GM21619 (cell line): ENCODE measurements around the gene KCNE4.
"Not testable (repeated sequence)": the region's sequence is repeated elsewhere in the genome, so short reads cannot be mapped to it uniquely, and the experiment has no call there.

ENCODE experiments used
- ATAC-seq: cut with Tn5 transposase; IDR thresholded peaks from one replicate; pipeline ENCODE4 v1.9.1; 2021; ENCODE audit not compliant: unreplicated experiment

KCNE4 gene

GRCh38 chr2:223056701-223057418, 4.9 kb downstream of the KCNE4 start:
- no peak for ATAC-seq

- no peak for ATAC-seq
Observed at GRCh38 chr2:223057569-223057968, 5.6 kb downstream of the KCNE4 start.

GRCh38 chr2:223058952-223059716, 7.1 kb downstream of the KCNE4 start:
- ATAC-seq = no peak

GRCh38 chr2:223060201-223060825, 8.3 kb downstream of the KCNE4 start:
- no peak for ATAC-seq

GRCh38 chr2:223062396-223062795, 10.4 kb downstream of the KCNE4 start:
- ATAC-seq = no peak

- ATAC-seq = no peak
Observed at GRCh38 chr2:223065107-223065506, 13.1 kb downstream of the KCNE4 start.

GRCh38 chr2:223066721-223067120, 14.7 kb downstream of the KCNE4 start:
- ATAC-seq = no peak

GRCh38 chr2:223068071-223068470, 16.1 kb downstream of the KCNE4 start:
- no peak for ATAC-seq

GRCh38 chr2:223069465-223069864, 17.5 kb downstream of the KCNE4 start:
- no peak for ATAC-seq

- ATAC-seq = no peak
Observed at GRCh38 chr2:223069988-223070387, 18.0 kb downstream of the KCNE4 start.

- ATAC-seq = no peak
Observed at GRCh38 chr2:223071139-223071538, 19.1 kb downstream of the KCNE4 start.

GRCh38 chr2:223072826-223073225, 20.8 kb downstream of the KCNE4 start:
- no peak for ATAC-seq

- peak; percentile 87 for ATAC-seq
Observed at GRCh38 chr2:223075301-223076270, 23.6 kb downstream of the KCNE4 start.

- ATAC-seq = no peak
Observed at GRCh38 chr2:223076573-223076972, 24.6 kb downstream of the KCNE4 start.

- ATAC-seq = no peak
Observed at GRCh38 chr2:223078482-223078881, 26.5 kb downstream of the KCNE4 start.

GRCh38 chr2:223079378-223079777, 27.4 kb downstream of the KCNE4 start:
- ATAC-seq = no peak

- no peak for ATAC-seq
Observed at GRCh38 chr2:223079925-223080324, 27.9 kb downstream of the KCNE4 start.

GRCh38 chr2:223080790-223081360, 28.9 kb downstream of the KCNE4 start:
- ATAC-seq = not testable (repeated sequence)

- ATAC-seq = no peak
Observed at GRCh38 chr2:223081789-223082188, 29.8 kb downstream of the KCNE4 start.

GRCh38 chr2:223082706-223083105, 30.7 kb downstream of the KCNE4 start:
- no peak for ATAC-seq
